Putamen (tissue), 1 donor: ENCODE results near the gene KLHL22.

Source experiments
- DNase-seq: peaks from one replicate; pipeline ENCODE4 v3.0.0-alpha.2; 2016; ENCODE audit warnings: low spot score

The KLHL22 gene

DNA sequence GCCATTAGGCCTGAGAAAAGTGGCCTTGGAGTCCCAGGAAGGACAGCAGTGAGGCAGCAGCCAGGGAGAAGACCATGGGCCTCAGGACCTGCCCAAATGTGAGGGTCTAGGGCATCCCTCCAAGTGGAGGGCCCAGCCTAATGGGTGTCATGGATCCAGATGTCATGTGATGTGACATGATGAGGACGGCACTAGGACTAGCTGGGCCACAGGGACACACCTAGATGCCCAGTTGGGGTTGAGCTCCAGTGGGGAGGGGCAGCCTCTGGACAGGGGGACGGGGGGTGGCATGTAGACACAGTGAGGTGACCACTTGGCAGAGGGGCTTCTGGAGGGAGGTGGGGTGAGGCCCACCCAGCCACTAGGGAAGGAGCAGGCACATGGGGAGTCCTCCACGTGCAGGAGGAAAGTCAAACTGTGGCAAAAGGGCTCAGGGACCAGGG lies 63.3 kb downstream of the KLHL22 start:
- DNase-seq = no peak

DNA sequence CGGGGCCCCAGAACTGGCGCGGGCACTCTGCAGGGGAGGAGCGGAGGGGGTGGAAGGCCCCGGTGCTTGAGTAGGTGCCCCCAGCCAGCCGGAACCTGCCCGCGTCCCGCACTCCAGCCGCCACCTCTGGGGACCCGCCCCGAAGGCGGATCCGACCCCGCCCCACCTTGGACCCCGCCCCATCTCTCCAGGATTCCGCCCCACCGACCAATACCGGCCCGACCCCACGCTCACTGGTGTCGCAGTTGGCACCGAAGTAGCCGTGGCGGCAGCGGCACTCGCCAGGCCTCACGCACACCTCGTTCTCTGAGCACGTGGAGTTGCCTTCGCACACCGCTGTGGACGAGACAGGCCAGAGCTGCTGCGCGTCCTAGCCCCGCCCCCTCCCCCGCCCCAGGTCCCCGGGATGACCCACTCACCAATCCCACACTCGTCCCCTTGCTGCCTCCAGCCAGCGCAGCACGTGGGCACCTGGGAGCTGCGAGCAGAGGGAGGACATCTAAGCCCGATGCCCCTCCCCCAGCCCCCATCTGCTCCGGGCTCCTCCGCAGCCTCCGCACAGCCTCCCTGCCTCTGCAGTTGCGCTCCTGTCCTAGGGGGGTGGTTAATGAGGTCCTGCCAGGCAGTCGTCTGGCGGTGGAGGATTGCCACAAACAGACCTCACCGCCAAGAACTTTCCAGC lies 63.9 kb downstream of the KLHL22 start:
- no peak for DNase-seq

DNA sequence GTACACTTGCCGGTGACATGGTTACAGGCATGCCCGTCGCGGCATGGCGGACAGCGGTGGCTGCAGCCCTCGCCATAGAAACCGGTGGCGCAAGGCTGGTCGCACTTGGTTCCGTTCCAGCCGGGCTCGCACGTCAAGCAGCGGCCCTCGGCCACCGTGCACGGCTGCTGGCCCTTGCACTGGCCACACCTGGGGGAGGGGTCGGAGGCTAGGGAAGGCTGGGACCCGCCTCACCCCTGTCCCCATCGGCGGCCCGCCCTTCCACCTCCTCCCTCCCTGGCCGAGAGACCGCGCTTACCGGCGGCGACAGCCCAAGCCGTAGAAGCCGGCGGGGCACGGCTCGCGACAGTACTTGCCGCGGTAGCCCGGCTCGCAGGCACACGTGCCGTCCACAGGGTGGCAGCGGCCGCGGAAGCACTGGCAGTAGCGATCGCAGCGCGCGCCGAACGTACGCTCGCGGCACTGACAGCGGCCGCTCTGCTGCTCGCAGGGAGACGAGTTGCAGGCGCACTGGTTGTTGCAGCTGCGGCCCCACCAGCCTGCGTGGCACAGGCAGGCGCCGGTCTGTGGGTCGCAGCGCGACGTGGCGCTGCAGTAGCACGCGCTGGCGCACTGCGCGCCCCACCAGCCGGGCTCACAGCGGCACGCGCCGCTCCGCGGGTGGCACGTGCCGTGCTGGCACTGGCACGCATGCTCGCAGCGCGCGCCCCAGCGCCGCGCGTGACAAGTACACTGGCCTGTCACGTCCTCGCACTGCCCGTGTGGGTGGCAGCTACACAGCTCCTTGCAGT lies 64.7 kb downstream of the KLHL22 start:
- DNase-seq = no peak

DNA sequence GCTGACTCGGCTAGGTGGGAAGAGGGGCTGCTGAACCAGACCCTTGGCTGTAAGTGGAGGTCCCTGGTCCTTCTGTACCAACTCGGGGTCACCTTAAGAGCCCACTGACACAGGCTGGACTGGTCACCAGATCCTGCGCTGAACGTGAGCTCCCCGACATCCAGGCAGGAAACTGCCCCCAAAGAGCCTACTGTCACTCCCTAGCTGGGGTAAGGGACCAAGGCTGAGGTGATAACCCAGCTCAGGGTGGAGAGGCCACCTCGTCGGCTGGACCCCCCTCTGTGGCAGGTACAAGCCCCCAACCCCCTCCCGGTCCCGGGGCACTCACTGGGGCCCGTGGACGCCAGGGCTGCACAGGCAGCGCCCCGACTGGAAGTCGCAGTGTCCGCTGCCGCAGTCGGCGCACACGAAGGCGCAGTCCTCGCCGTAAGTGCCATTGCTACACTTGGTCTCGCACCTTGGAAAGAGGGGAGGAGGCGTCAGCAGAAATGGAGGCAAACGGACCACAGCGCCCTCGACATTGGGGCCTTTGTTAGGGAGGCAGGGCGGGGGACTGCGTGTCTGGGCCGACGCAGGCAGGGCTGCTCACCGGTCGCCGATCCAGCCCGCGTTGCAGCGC lies 65.4 kb downstream of the KLHL22 start:
- no peak for DNase-seq

DNA sequence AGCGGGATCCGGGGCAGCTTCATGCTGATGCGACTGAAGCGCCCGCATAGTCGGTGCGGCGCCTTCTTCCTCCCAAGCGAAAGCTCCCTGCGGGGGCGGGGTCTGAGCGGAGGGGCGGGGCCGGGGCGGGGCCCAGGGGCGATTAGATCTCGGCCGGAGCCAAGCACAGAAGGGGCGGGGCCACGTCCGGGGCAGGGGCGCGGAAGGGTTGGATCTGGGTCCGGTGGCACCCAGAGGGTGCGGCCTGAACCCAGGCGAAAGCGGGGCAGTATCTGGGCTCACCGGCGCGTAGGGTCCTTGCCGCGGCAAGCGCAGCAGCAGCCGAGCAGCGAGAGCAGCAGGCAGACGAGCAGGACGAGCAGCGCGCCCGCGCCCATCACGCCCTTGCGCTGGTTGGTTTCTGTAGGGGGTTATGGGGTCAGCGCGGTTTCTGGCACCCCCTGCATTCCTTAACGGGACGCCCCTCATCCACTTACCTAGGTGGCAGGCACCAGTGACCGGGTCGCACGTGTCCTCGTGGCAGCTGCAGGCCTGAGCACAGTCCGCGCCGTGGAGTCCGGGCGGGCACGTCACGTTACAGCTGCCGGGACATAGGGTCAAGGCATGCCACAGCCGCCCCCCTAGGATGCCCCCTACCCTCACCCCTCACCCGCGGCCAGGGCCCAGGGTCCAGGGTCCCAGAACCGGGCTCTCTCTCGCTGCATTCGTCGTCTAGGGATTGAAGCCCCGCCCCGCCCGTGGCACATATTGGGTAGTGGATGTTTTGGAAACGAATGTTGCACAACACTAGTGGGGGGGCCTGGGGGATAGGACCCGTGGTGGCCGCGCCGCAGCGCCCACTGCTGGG lies 66.1 kb downstream of the KLHL22 start:
- DNase-seq = no peak

DNA sequence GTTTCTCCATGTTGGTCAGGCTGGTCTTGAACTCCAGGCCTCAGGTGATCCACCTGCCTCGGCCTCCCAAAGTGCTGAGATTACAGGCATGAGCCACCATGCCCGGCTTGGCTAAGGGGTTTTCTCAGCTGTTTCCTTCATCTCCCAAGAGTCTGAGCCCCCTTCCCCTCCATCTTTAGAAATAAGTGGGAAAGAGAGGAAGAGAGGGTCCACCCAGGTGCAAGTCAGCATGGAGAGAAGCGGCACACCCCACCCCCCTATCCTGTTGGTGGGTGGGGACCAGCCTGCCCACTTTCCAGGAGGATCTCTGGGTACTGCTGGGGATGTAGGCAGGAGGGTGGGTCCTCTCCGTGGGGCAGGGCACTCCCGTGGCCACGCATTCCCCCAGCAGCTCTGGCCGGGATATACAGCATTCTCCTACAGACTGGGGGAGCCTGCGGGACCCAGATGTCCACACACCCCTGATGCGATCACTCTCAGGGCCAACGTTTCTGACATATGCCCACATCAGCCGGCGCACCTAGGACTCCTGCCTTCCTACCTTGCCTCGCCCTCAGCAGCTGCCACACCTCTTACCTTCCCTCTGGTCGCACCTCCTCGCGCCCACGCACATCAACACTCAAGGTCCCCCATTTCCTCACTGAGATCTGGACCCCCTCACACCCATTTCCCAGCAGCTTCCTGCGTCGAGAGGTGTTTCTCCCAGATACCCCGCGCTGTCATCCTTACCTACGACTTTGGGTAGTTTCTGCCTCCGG lies 66.9 kb downstream of the KLHL22 start:
- DNase-seq = no peak

DNA sequence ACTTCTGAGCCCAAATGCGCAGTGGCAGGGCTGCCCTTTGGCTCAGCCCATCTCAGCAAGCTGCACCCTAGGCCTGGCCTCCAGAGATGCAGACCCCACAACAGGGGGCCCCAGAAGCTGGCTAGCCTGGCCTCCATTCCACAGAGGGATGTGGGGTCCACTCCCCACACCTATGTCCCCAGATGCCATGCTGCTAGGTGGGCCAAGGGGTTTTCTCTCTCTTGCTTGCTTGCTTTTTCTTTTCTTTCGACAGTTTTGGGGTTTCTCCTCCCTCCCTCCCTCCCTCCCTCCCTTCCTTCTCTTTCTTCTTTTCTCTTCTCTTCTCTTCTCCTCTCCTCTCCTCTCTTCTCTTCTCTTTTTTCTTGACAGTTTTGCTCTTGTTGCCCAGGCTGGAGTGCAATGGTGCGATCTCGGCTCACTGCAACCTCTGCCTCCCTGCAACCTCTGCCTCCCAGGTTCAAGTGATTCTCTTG lies 67.6 kb downstream of the KLHL22 start:
- no peak for DNase-seq

DNA sequence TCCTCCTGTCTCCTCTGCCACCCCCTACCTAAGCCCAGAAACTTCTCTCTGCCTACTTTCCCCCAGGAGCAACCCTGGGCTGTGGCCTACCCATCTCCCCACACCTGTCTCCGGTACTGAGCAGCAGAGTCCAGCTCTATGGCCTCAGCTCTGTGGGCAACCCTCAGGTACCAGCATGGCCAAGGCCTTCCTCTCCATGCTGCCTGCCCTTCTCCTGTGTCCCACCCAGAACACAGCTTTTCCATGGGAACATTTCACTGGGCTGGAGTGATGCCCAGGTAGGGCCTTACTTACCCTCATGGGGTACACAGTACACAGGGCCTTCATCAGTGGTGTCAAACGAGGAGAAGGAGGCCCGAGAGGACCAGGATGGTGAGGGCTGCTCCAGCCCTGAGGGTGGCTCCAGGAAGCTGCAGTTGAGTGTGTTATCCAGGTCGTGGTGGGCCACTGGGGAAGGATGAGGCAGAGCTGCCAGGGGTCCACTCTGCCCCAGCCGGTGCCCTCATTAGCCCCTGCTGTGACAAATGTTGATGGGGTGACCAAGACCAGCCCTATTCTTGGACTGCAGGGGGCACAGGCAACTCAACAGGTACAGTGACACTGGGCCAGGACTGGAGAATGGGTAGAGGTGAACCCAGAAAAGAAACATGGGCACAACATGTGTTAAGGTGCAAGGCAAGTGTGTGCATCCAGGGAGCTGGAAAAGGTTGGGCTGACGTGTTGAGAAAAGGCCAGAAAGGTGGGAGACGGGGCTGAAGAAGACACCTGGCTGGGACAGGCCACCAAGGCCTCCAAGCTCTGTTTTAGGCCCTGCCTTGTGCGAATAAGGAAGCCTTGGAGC lies 68.3 kb downstream of the KLHL22 start:
- DNase-seq = no peak

DNA sequence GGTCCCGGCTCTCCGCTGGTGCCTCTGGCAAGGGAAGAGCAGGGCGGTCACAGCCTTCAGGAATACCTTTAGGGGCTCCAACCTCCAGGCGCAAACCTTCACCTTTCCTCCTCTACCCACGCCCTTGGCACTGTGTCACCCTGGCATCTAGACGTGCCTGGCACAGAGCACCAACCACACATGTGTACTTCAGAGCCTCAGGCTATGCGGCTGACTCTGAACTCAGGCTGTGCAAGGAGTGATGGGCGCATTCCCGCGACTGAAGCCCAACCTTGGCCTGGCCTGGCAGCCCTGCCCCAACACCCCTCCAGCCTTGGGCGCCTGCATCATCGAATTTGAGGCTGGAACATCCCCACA lies 69.4 kb downstream of the KLHL22 start:
- DNase-seq = no peak

DNA sequence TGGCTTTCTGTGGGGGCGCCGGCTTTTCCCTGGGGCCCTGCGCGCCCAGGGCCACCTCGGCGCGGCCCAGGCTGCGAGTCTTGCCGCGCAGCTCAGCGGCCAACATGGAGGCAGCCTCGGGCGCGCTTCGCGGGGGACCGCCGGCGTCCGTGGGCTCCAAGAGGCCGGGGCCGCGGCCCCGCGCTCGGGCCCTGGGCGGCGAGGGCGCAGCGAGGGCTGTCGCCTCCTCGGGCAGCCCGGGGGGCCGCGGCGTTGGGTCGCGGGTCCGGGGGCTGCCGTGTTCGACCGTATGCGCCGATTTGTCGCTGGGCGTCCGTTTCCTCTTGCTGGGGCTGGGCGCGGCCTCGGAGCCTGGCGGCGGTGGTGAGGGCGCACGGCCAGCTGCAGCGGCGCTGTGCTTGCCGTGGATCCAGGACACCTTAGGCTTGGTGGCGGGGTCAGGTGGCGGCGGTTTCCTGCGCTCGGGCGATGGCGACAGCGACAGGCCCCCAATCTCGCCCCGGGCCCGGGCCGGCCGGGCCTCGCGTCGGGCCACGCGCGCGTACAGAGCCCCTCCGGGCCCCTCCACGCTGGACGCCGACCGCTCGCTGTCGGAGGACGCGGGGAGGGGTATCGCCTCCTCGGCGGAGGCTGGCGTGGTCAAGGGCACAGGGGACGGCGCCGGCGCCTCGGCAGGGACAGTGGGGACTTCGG lies 69.9 kb downstream of the KLHL22 start:
- no peak for DNase-seq

DNA sequence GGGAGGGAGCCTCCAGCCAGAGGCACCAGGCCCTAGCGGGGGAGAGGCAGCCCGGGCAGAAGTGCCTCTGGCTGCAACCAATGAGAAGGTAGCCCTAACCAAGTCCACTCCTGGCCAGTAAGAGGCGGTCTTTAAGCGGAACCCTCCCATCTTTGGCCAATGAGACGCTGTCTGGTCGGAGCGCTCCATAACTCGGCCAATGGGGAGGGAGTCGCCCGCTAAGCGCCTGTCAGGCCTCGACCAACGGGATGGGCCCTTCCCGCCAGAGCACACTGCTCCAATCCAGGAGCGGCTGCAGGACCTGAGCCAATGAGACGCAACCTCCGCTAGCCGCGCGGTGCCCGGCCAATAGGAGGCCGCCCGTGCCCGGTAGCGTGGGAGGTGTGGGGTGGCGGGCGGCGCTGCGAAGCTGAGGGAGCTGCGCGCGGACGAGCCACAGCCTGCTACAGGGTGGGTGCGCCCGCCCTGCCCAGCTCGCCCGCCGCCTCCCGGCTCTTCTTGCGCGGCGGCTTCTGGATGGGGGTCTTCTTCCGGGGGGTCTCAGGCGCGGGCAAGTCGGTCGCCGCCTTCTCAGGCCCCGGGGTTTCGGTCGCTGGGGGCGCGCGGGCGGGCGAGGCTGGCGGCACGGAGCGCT lies 70.5 kb downstream of the KLHL22 start:
- no peak for DNase-seq

DNA sequence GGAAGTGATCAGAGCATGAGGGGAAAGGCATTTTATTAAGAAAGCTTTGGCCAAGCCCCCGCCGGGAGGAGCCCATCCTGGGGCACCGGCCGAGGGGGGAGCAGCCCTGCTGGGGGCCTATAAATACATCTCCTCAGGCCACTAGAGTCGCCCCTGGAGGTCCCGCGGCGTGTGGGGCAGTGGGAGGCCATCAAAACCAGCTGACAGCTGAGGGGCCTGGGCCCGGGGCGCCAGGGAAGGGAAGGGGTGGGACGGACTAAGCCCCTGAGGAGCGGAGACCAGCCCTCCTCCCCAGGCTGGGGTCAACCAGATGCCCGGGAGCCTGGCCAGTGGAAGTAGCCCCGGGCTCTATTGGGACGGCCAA lies 71.0 kb downstream of the KLHL22 start:
- DNase-seq = no peak

DNA sequence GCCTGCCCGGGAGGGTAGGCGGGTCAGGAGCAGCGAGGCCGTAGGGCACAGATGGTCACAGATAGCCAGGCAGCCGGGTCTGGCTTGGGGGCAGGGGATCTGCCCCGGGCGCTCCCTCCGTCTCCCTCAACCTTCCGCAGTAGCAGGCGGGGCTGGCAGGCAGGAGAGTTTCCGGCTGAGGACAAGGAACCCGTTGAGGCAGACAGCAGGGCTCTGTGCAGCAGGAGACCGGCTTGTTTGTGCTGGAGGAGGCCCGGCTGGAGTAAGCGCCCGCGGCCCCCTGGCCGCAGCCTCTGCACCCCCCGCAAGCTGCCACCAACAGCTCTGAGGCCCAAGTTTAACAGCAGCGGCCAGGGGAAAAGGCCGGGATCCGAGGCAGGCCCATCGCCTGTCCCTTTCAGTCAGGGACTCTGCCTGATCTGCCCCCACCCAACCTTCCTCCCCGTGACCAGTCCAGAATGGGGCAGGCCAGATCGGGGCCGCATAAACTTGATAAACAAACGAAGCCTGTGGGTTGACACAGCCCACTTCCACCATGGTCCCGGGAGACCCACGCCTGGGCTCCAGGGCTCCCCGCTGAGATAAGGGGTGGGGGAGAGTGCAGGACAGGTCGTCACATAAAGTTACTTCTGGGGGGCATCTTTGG lies 71.6 kb downstream of the KLHL22 start:
- DNase-seq = peak; percentile 26

DNA sequence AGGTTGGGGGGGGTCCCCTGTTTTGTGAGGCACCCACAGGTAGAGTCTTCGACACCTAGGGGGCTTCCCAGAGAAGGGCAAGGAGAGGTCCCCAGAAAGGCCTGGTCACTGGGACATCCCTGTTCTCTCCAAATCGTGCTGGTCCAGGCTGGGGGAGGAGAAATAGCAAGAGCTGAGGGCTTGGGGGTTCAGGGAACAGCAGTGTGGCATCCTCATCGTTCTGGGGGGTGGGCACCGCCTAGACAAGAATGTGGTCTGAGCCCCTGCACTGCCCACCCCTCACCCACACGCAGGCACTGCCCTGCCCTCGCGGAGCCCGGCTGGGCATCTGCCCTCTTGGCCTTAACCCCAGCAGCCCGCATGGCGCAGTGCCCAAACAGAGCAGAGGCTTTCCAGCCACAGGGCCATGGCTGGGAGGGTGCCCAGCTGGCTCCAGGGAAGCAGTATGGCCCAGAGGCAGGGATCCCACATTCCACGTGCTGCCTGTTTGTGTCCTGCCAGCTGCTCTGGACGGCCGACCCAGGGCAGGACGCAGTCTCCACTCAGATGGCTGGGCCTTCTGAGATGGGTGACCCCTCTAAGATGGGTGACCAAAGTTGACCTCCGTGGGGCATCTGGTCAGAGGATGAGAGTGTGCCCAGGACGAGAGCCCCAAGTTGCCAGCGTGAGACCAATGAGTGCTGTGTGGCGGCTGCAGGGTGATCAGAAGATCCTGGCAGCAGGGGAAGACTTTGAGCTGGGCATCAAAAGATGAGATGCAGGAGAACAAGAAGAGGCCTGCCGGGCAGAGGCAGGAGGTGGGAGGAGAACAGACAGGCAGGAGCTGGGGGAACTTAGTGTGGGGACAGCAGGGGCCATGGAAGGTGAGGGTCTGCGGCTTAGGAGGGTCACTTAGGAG lies 72.3 kb downstream of the KLHL22 start:
- peak; percentile 87 for DNase-seq

DNA sequence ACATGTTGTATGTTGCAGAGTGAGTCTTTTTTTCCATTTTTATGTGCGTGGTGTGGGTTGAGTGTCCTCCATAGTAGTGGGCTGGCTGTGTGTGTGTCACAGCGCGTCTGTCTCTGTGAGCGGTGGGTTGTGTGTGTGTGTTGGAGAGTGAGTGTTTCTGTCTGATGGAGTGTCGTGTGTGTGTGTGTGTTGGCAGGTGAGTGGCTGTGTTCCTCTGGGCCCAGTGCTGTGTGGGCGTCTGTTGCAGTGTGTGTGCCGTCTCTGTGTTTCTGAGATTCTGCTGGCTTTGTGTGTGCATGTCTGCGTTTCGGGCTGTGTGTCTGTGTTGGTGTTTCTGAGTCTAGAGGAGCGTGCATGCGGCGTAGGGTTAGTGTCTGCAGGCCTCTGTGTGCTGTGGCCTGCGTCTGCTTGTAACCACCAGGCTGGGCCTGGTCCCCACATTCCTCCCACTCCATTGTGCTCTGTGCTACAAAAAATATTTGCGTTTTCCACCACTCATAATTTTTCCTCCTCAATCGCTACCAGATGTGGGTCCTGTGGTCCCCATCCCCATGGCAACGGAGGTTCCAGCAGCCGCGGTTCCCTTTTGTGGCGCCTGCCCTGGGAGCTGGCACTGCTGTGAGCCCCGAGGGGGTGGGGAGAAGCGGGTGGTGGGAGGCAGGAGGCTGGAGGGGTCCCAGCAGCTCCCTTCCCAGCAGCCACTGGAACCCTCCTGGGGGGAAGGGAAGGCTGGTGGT lies 73.2 kb downstream of the KLHL22 start:
- DNase-seq = no peak

DNA sequence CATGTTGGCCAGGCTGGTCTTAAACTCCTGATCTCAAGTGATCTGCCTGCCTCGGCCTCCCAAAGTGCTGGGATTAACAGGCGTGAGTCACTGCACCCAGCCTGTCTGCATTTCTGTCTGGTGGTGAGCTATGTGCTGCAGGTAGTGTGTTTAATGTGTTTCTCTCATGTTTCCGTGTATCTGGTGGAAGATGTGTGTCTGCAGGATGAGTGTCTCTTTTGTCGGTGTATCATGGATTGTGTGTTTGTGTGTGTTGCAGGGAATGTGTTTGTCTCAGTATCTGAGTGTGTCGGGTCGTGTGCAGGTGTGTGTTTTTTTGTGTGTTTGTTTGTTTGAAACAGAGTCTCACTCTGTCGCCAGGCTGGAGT lies 74.1 kb downstream of the KLHL22 start:
- no peak for DNase-seq

DNA sequence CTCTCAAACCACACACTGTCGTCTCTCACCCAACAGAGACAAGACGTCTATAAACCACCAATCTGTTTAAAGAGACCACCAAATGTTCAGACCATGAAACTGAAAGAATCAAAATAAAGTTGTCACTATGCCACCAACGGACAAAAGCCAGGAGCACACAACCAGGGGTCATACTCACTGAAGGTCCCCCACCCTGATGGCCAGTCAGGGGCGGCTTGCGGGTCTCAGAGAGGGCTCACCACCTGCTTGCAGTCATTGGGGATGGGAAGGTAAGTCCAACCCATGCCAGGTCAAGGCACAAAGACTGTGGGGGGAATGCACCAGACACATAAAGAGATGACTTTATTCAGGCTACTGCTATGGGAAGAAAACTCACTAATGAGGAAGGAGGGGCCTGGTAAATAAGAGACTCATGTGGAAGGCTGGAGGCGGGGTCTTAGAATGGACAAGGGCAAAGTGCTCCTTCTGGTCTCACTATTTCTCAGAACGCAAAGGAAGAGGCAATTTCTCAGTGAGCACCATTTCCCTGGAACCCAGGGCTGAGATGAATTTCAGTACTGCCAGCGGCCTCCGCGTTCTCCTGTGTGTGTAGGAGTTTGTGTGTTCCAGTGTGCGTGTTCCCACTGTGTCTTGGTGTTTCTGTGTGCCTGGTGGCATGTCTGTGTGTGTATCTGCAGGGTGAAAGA lies 75.3 kb downstream of the KLHL22 start:
- no peak for DNase-seq
